H9 (cell line): ENCODE measurements around the gene ACBD3. TPM values are rescaled to one million over a fixed set of nuclear protein-coding genes. Genes with fewer than 3 reads are reported as not detected.

ENCODE experiments used
- DNase-seq: peaks from one replicate; pipeline ENCODE4 v3.0.0-alpha.2; 2017
- H2AFZ ChIP-seq: one replicate; pipeline ENCODE4 v1.6.1; 2013; ENCODE audit warnings: mild to moderate bottlenecking, low read length, control low read depth, moderate library complexity
- H2AK5ac ChIP-seq: 2 replicates; pipeline ENCODE4 v1.6.1; 2013; ENCODE audit warnings: low read length, control low read depth, mixed read lengths; ENCODE audit not compliant: insufficient read length
- H2BK120ac ChIP-seq: one replicate; pipeline ENCODE4 v1.6.1; 2013; ENCODE audit warnings: low read depth, mild to moderate bottlenecking, low read length, control low read depth, inconsistent platforms; ENCODE audit not compliant: poor library complexity, severe bottlenecking
- H2BK12ac ChIP-seq: 2 replicates; pipeline ENCODE4 v1.6.1; 2013; ENCODE audit warnings: low read length, control low read depth, mixed read lengths, low read depth; ENCODE audit not compliant: insufficient read length
- H2BK15ac ChIP-seq: 2 replicates; pipeline ENCODE4 v1.6.1; 2013; ENCODE audit warnings: low read depth, low read length, control low read depth
- H2BK20ac ChIP-seq: one replicate; pipeline ENCODE4 v1.6.1; 2013; ENCODE audit warnings: low read depth, mild to moderate bottlenecking, low read length, control low read depth, inconsistent platforms; ENCODE audit not compliant: poor library complexity, severe bottlenecking
- H2BK5ac ChIP-seq: 2 replicates; pipeline ENCODE4 v1.6.1; 2013; ENCODE audit warnings: low read length, control low read depth, mixed read lengths; ENCODE audit not compliant: insufficient read length
- H3K14ac ChIP-seq: 2 replicates; pipeline ENCODE4 v1.6.1; 2013; ENCODE audit warnings: low read length, control low read depth; ENCODE audit not compliant: insufficient read depth
- H3K18ac ChIP-seq: 2 replicates; pipeline ENCODE4 v1.6.1; 2013; ENCODE audit warnings: low read depth, mild to moderate bottlenecking, mixed read lengths, low read length, control low read depth; ENCODE audit not compliant: insufficient read length
- H3K23ac ChIP-seq: 2 replicates; pipeline ENCODE4 v1.6.1; 2013; ENCODE audit warnings: low read length, control low read depth, mixed read lengths, low read depth; ENCODE audit not compliant: insufficient read length
- H3K23me2 ChIP-seq: 2 replicates; pipeline ENCODE4 v1.6.1; 2013; ENCODE audit warnings: low read depth, mild to moderate bottlenecking, mixed read lengths, low read length, control low read depth; ENCODE audit not compliant: insufficient read length, poor library complexity, severe bottlenecking
- H3K27ac ChIP-seq: 2 replicates; pipeline ENCODE4 v1.5.1; 2013; ENCODE audit warnings: low read length, control low read depth, mixed read lengths, low read depth; ENCODE audit not compliant: insufficient read length
- H3K27me3 ChIP-seq: 2 replicates; pipeline ENCODE4 v1.6.1; 2013; ENCODE audit warnings: low read length, control low read depth, inconsistent platforms; ENCODE audit not compliant: insufficient read depth
- H3K4ac ChIP-seq: 2 replicates; pipeline ENCODE4 v1.6.1; 2013; ENCODE audit warnings: low read depth, mild to moderate bottlenecking, control low read depth, inconsistent platforms, low read length, moderate library complexity
- H3K4me1 ChIP-seq: 2 replicates; pipeline ENCODE4 v1.6.1; 2013; ENCODE audit warnings: low read length, control low read depth, inconsistent platforms; ENCODE audit not compliant: insufficient read depth
- H3K4me2 ChIP-seq: 2 replicates; pipeline ENCODE4 v1.6.1; 2013; ENCODE audit warnings: low read length, control low read depth, mixed read lengths; ENCODE audit not compliant: insufficient read length, insufficient read depth
- H3K56ac ChIP-seq: 2 replicates; pipeline ENCODE4 v1.6.1; 2013; ENCODE audit warnings: low read depth, mild to moderate bottlenecking, mixed read lengths, low read length, control low read depth; ENCODE audit not compliant: insufficient read length
- H3K79me1 ChIP-seq: 2 replicates; pipeline ENCODE4 v1.6.1; 2013; ENCODE audit warnings: low read depth, mild to moderate bottlenecking, moderate library complexity, low read length, control low read depth, inconsistent platforms; ENCODE audit not compliant: insufficient read depth, poor library complexity, severe bottlenecking
- H3K79me2 ChIP-seq: 2 replicates; pipeline ENCODE4 v1.6.1; 2013; ENCODE audit warnings: low read length, control low read depth, inconsistent platforms; ENCODE audit not compliant: insufficient read depth
- H3K9ac ChIP-seq: 2 replicates; pipeline ENCODE4 v1.6.1; 2013; ENCODE audit warnings: low read length, control low read depth, mixed read lengths; ENCODE audit not compliant: insufficient read length; ENCODE audit errors: extremely low read depth
- H3K9me3 ChIP-seq: one replicate; pipeline ENCODE4 v1.6.1; 2013; ENCODE audit warnings: low read depth, low read length, inconsistent platforms; ENCODE audit not compliant: control insufficient read depth
- H3T11ph ChIP-seq: one replicate; pipeline ENCODE4 v1.6.1; 2013; ENCODE audit warnings: mild to moderate bottlenecking, low read length, control low read depth, inconsistent platforms
- H4K20me1 ChIP-seq: one replicate; pipeline ENCODE4 v1.6.1; 2013; ENCODE audit not compliant: control insufficient read depth, insufficient read length, insufficient read depth
- H4K5ac ChIP-seq: 2 replicates; pipeline ENCODE4 v1.6.1; 2013; ENCODE audit warnings: low read depth, mild to moderate bottlenecking, mixed read lengths, low read length, control low read depth; ENCODE audit not compliant: insufficient read length
- H4K8ac ChIP-seq: replicated peaks from 2 replicates; pipeline ENCODE4 v1.6.1; 2013; ENCODE audit warnings: low read length, control low read depth, mixed read lengths, low read depth; ENCODE audit not compliant: insufficient read length
- H4K91ac ChIP-seq: 2 replicates; pipeline ENCODE4 v1.6.1; 2013; ENCODE audit warnings: low read depth, mild to moderate bottlenecking, moderate library complexity, mixed read lengths, low read length, control low read depth; ENCODE audit not compliant: insufficient read length
- H3K27ac Mint-ChIP-seq, 3 experiments: 2 replicates in 2 of 3; 3 replicates in 1 of 3; pipeline ENCODE4 v1.8.0; 2020 to 2021; ENCODE audit warnings: mixed read lengths in 3 of 3, mild to moderate bottlenecking in 1 of 3, moderate library complexity in 1 of 3
- H3K27me3 Mint-ChIP-seq: 2 replicates; pipeline ENCODE4 v1.8.0; 2021; ENCODE audit warnings: low read depth, mild to moderate bottlenecking, moderate library complexity, mixed read lengths
- H3K36me3 Mint-ChIP-seq, 3 experiments: 2 replicates in 2 of 3; 3 replicates in 1 of 3; pipeline ENCODE4 v1.8.0; 2020 to 2021; ENCODE audit warnings: low read depth in 3 of 3, mixed read lengths in 3 of 3; ENCODE audit not compliant: insufficient read depth in 1 of 3
- H3K4me1 Mint-ChIP-seq, 2 experiments: 2 replicates each; pipeline ENCODE4 v1.8.0; 2020; ENCODE audit warnings: mixed read lengths in 2 of 2
- H3K4me3 Mint-ChIP-seq, 2 experiments: 2 replicates in 1 of 2; 3 replicates in 1 of 2; pipeline ENCODE4 v1.8.0; 2020 to 2021; ENCODE audit warnings: mild to moderate bottlenecking in 2 of 2, mixed read lengths in 2 of 2, moderate library complexity in 1 of 2
- H3K9me3 Mint-ChIP-seq, 2 experiments: 2 replicates in 1 of 2; 3 replicates in 1 of 2; pipeline ENCODE4 v1.8.0; 2020; ENCODE audit warnings: mild to moderate bottlenecking in 2 of 2, mixed read lengths in 2 of 2, moderate library complexity in 1 of 2
- WGBS: extraction: QIAGEN DNeasy Blood & Tissue Kit; methylation state at CpG from one replicate; pipeline ENCODE4 v1.1.7; 2013; ENCODE audit warnings: missing lambda C conversion rate, low lambda C conversion rate, mixed read lengths; ENCODE audit not compliant: insufficient read length; ENCODE audit errors: extremely low coverage; 5-methylcytosine and 5-hydroxymethylcytosine counted together
- total RNA-seq: library from RNA; stranded (reverse); gene quantifications from 2 replicates; pipeline ENCODE4 v1.2.1, GENCODE V29; 2021
- TF ChIP-seq, protein P1 (sequence below): fragments of 200-600 bp; sonication (generic); conservative IDR thresholded peaks from 3 replicates; pipeline ENCODE4 v1.8.0; 2021; ENCODE audit warnings: antibody characterized with exemption, mild to moderate bottlenecking

ACBD3 gene
- total RNA-seq, 1 experiment from 2014 or later: 30.8 TPM

DNA sequence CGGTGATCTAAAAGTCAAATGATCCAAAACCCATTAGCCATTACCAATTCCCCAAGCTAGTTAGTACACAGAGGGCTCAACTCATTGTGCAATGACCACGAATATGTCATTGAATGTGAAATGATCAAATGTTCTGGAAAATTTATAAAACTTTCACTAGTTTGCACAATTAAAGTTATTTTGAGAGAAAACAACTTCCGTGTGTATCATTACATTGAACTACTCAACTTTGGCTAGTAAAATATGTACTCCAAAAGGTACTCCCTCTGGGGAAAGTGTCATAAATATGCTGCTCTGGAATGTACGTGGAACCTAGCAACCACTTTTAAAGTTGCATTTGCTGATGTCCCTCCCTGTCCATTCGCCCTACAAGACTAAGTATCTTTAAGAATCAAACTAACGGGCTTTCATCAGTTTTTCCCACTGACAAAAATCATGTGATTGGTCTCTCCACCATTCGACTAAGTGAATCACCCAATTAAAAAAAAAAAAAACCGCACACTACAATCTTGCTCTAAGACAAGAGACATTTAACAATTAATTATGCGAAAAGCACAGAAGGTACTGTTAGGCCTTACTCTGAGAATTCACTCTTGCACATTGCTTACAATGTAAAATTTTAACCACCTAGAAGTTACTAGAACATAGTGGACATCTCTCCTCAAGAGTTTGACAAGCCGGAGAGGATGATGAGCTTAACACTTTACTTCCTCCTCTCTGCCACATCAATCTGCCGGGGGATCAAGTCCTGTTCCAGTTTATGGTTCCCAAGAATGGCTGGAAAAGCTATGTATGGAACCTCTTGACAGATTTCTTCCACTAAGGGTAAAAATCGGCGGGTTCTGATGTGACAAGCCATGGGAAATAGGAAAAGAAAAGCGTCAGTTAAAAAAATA is 1.2 kb downstream of the ACBD3 start:
- H3K27me3 Mint-ChIP-seq: no peaks in the 10 kb centered on the region

More for the DNA sequence above, 1.2 kb downstream of the ACBD3 start:
- Histone ChIP-seq H2BK15ac (no peak overlapping the region), H3K9me3 (no peaks in the 10 kb centered on the region), H4K5ac (no peak overlapping the region), H3K27me3 (no peaks in the 10 kb centered on the region), H3K14ac (no peak overlapping the region), H2BK20ac (no peak overlapping the region), H2AK5ac (no peak overlapping the region), H3T11ph (no peak overlapping the region), H3K23ac (no peak overlapping the region), H3K27ac (no peak overlapping the region), H3K79me2 (peaks cover 11% of the 10 kb centered on the region; the same call in 1 of the 2 replicates), H3K4me1 (no peaks in the 10 kb centered on the region; the same call in 1 of the 2 replicates), H3K4me2 (peak overlapping the region; percentile 72), H4K20me1 (no peaks in the 10 kb centered on the region), H3K4ac (no peak overlapping the region), H4K8ac (no peak overlapping the region), H3K79me1 (peaks cover 8% of the 10 kb centered on the region), H3K18ac (no peak overlapping the region), H4K91ac (no peak overlapping the region), H2AFZ (no peak overlapping the region), H2BK12ac (no peak overlapping the region), H3K23me2 (peaks cover 6% of the 10 kb centered on the region), H3K56ac (no peak overlapping the region), H2BK5ac (no peak overlapping the region), H2BK120ac (no peak overlapping the region), H3K9ac (no peak overlapping the region)
- Mint-ChIP-seq H3K4me3 (peak overlapping the region; percentile 88 to 91), H3K27ac (peak overlapping the region; percentile 59 to 89 (median 75); a peak in 2 of 7 replicates), H3K36me3 (peaks cover 4 to 14% (median 13%) of the 10 kb centered on the region in 3 experiments; a peak in 5 of 7 replicates), H3K4me1 (peaks cover 24 to 27% of the 10 kb centered on the region in 2 experiments), H3K9me3 (no peaks in the 10 kb centered on the region)
- TF ChIP-seq, protein P1, sequence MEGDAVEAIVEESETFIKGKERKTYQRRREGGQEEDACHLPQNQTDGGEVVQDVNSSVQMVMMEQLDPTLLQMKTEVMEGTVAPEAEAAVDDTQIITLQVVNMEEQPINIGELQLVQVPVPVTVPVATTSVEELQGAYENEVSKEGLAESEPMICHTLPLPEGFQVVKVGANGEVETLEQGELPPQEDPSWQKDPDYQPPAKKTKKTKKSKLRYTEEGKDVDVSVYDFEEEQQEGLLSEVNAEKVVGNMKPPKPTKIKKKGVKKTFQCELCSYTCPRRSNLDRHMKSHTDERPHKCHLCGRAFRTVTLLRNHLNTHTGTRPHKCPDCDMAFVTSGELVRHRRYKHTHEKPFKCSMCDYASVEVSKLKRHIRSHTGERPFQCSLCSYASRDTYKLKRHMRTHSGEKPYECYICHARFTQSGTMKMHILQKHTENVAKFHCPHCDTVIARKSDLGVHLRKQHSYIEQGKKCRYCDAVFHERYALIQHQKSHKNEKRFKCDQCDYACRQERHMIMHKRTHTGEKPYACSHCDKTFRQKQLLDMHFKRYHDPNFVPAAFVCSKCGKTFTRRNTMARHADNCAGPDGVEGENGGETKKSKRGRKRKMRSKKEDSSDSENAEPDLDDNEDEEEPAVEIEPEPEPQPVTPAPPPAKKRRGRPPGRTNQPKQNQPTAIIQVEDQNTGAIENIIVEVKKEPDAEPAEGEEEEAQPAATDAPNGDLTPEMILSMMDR: no peak
- no peak for DNase-seq
- WGBS: no CpG with 5 or more reads among the region's 14 CpGs
